Thyroid gland (tissue), 4 donors: ENCODE data around the gene PRM1. TPM values are rescaled to one million over a fixed set of nuclear protein-coding genes. Genes with fewer than 3 reads are reported as not detected.

Source experiments
- DNase-seq, 2 donors: peaks; one replicate each; pipeline ENCODE4 v3.0.0-alpha.2; 2019
- H3K27ac ChIP-seq, 3 donors: fragments of 200-600 bp; sonication (generic); 1 replicate in 2 of 3; 2 replicates in 1 of 3; pipeline ENCODE4 v1.5.1; 2016 to 2019; ENCODE audit warnings: mild to moderate bottlenecking in 1 of 3, moderate library complexity in 1 of 3
- H3K27me3 ChIP-seq: fragments of 200-600 bp; sonication (generic); one replicate; pipeline ENCODE4 v1.5.1; 2019
- H3K36me3 ChIP-seq, 2 donors: fragments of 200-600 bp; sonication (generic); one replicate each; pipeline ENCODE4 v1.5.1; 2016 to 2019
- H3K4me1 ChIP-seq, 2 donors: fragments of 200-600 bp; sonication (generic); one replicate each; pipeline ENCODE4 v1.5.1; 2017 to 2019
- H3K4me3 ChIP-seq, 3 donors: fragments of 200-600 bp; sonication (generic); replicated peaks in 1 of 3; 1 replicate in 2 of 3; 2 replicates in 1 of 3; pipeline ENCODE4 v1.5.1; 2016; ENCODE audit warnings: mild to moderate bottlenecking in 1 of 3
- H3K9me3 ChIP-seq: fragments of 200-600 bp; sonication (generic); one replicate; pipeline ENCODE4 v1.5.1; 2017
- CTCF ChIP-seq, 6 experiments: fragments of 200-600 bp in 3 of 6; fragments of 450-650 bp in 3 of 6; sonication (generic) in 3 of 6; IDR thresholded peaks; one replicate each; pipeline ENCODE4 v1.5.1; 2016 to 2019; ENCODE audit warnings: antibody characterized with exemption in 6 of 6, mild to moderate bottlenecking in 2 of 6, inconsistent platforms in 1 of 6, moderate library complexity in 1 of 6
- POLR2A ChIP-seq, 2 donors: fragments of 450-650 bp; IDR thresholded peaks; one replicate each; pipeline ENCODE4 v1.6.1; 2017; ENCODE audit warnings: antibody characterized with exemption in 2 of 2, mild to moderate bottlenecking in 2 of 2, moderate library complexity in 1 of 2
- WGBS, 2 donors: methylation state at CpG; one replicate each; pipeline ENCODE4 v1.1.5; 2017; 5-methylcytosine and 5-hydroxymethylcytosine counted together
- intact Hi-C: fragments of 100-400 bp; cut with DNase I; formaldehyde crosslinking; loops from one replicate; pipeline ENCODE4 v1.15.1; 2023
- total RNA-seq, 4 donors: library from RNA; depleted of rRNA; stranded (reverse); fragments of >200 nt; gene quantifications; one replicate each; pipeline ENCODE4 v1.2.3, GENCODE V29; 2016

PRM1 gene
- total RNA-seq, 4 donors from 2014 or later: 13.7 to 335 TPM; not detected in 2

DNA sequence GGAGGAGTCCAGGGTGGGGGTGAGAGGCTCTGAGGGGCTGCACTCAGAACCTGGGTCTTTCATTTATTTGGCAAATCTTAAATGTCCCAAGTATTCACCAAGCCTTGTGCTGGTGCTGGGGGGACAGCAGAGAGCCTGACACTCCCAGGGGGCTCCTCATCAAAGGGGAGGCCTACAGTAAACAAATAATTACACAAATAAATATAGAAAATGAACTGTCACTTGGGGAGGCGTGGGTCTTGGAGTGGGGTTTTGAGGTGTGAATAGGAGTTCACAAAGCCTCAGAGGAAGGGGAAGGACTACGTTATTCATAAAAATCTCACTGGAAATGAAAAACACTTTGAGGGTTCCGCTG lies 15.2 kb upstream of the PRM1 start:
- no peaks in the 10 kb centered on the region for H3K9me3 ChIP-seq
- H3K4me1 ChIP-seq: peaks cover 3 to 18% of the 10 kb centered on the region in 2 donors
- H3K36me3 ChIP-seq: no peaks in the 10 kb centered on the region
- DNase-seq: no peak
- no peaks in the 10 kb centered on the region for H3K27me3 ChIP-seq
- intact Hi-C loops: no loop called here
- TF ChIP-seq CTCF (IDR thresholded peaks at IDR 0.05) (no peak), POLR2A (IDR thresholded peaks at IDR 0.05) (no peak)
- WGBS, 2 donors: 72 to 94% methylated on average over 3 of the region's 3 CpGs
- no peak overlapping the region for H3K4me3 ChIP-seq
- H3K27ac ChIP-seq: no peak overlapping the region

- Histone ChIP-seq H3K27ac (no peak overlapping the region), H3K4me3 (no peak overlapping the region), H3K9me3 (no peaks in the 10 kb centered on the region), H3K27me3 (no peaks in the 10 kb centered on the region), H3K4me1 (peaks cover 3 to 25% of the 10 kb centered on the region in 2 donors), H3K36me3 (no peaks in the 10 kb centered on the region)
- no peak for DNase-seq
- intact Hi-C loops: no loop called here
- TF ChIP-seq POLR2A (IDR thresholded peaks at IDR 0.05) (no peak), CTCF (IDR thresholded peaks at IDR 0.05) (no peak)
- WGBS, 2 donors: 94 to 95% methylated on average over 4 of the region's 4 CpGs
These were observed 14.5 kb upstream of the PRM1 start for GRCh38 chr16:11295672-11296071.

DNA sequence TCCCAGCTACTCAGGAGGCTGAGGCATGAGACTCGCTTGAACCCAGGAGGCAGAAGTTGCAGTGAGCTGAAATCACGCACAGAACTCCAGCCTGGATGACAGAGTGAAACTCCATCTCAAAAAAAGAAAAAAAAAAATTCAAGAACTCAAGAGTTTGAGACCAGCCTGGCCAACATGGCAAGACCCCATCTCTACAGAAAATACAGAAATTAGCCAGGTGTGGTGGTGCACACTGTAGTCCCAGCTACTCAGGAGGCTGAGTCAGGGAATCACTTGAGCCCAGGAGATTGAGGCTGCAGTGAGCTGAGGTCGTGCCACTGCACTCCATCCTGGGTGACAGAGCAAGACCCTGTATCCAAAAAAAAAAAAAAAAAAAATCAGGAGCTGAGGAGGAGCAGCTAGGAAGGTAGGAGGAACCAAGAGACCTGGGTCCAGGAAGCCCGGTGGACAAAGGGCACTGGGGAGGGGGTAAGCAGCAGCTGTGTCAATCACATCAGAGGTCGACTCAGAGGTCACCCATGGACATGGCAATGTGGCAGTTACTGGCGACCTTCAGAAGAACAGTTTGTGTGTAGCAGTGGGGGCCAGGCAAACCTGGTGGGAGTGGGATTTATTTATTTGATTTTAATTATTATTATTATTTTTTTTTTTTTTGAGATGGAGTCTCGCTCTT lies 11.1 kb upstream of the PRM1 start:
- no peaks in the 10 kb centered on the region for H3K9me3 ChIP-seq
- no peak overlapping the region for H3K4me3 ChIP-seq
- TF ChIP-seq POLR2A (IDR thresholded peaks at IDR 0.05) (no peak), CTCF (IDR thresholded peaks at IDR 0.05) (no peak)
- DNase-seq: no peak
- no peaks in the 10 kb centered on the region for H3K36me3 ChIP-seq
- peaks cover 3 to 22% of the 10 kb centered on the region in 2 donors for H3K4me1 ChIP-seq
- 83 to 92% methylated on average over 7 of the region's 7 CpGs for WGBS, 2 donors
- no peaks in the 10 kb centered on the region for H3K27me3 ChIP-seq
- H3K27ac ChIP-seq: no peak overlapping the region
- intact Hi-C loops: no loop called here

DNA sequence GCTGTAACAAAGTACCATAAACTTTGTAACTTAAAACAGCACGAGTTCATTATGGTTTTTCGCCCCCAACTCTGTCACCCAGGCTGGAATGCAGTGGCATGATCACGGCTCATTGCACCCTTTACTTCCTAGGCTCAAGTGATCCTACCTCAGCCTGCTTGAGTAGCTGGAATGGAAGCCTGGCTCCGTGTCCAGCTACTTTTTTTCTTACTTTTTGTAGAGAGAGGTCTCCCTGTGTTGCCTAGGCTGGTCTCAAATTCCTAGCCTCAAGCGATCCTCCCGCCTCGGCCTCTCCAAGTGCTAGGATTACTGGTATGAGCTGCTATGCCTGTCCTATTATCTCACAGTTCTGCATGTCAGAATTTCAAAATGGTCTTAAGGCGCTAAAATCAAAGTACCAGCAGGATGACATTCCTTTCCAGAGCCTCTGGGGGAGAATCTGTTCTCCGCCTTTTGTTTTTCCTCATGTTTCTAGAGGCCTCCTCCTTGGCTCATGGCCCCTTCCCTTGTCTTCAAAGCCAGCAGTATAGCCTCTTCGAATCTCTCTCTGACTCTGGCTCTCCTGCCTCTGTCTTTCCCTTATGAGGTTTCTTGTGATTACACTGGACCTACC lies 10.1 kb upstream of the PRM1 start:
- no peaks in the 10 kb centered on the region for H3K36me3 ChIP-seq
- H3K4me3 ChIP-seq: no peak overlapping the region
- TF ChIP-seq CTCF (IDR thresholded peaks at IDR 0.05) (no peak), POLR2A (IDR thresholded peaks at IDR 0.05) (no peak)
- DNase-seq: peak; percentile 62 to 66
- H3K27me3 ChIP-seq: no peaks in the 10 kb centered on the region
- H3K9me3 ChIP-seq: no peaks in the 10 kb centered on the region
- WGBS, 2 donors: 48 to 53% methylated on average over 10 of the region's 10 CpGs
- H3K27ac ChIP-seq: peak overlapping the region; percentile 17 to 57 (median 44)
- peaks cover 0 to 18% of the 10 kb centered on the region in 2 donors for H3K4me1 ChIP-seq
- intact Hi-C loops: no loop called here
